WTC11 (cell line): ENCODE measurements around the gene FAM171A1. TPM values are rescaled to one million over a fixed set of nuclear protein-coding genes. Genes with fewer than 3 reads are reported as not detected.

Experiments
- ATAC-seq: fragments of 200-7000 bp; cut with Tn5 transposase; 2 replicates; pipeline ENCODE4 v1.10.0; 2021; ENCODE audit warnings: mild to moderate bottlenecking, moderate library complexity
- CTCF ChIA-PET: fragments of 300-600 bp; sonication (Branson Sonifier 250); formaldehyde crosslinking; loops from one replicate; lab custom pipeline; 2021; ENCODE audit warnings: antibody characterized with exemption; lab: Charles Lee
- POLR2A ChIA-PET: fragments of 350-600 bp; sonication (Branson Sonifier 250); formaldehyde crosslinking; loops from one replicate; lab custom pipeline; 2021; ENCODE audit warnings: antibody characterized with exemption; lab: Charles Lee
- DNase-seq: peaks from one replicate; pipeline ENCODE4 v3.0.0; 2021; ENCODE audit warnings: low spot score
- H3K27ac Mint-ChIP-seq: 2 replicates; pipeline ENCODE4 v1.8.0; 2021; ENCODE audit warnings: mixed read lengths
- H3K27me3 Mint-ChIP-seq: 2 replicates; pipeline ENCODE4 v1.8.0; 2021; ENCODE audit warnings: low read depth, mild to moderate bottlenecking, moderate library complexity, mixed read lengths
- H3K36me3 Mint-ChIP-seq: 2 replicates; pipeline ENCODE4 v1.8.0; 2021; ENCODE audit warnings: mixed read lengths
- H3K4me1 Mint-ChIP-seq: 2 replicates; pipeline ENCODE4 v1.8.0; 2022; ENCODE audit warnings: mixed read lengths
- H3K4me3 Mint-ChIP-seq: 2 replicates; pipeline ENCODE4 v1.8.0; 2021; ENCODE audit warnings: mild to moderate bottlenecking, moderate library complexity, mixed read lengths
- H3K9me3 Mint-ChIP-seq: 2 replicates; pipeline ENCODE4 v1.8.0; 2021; ENCODE audit warnings: mixed read lengths
- ATF1 ChIP-seq: sonication (generic); formaldehyde crosslinking; IDR thresholded peaks from 2 replicates; pipeline ENCODE4 v1.8.1; 2023; ENCODE audit warnings: mild to moderate bottlenecking, moderate library complexity, missing genetic modification reagents
- ATF6 ChIP-seq: sonication (generic); formaldehyde crosslinking; IDR thresholded peaks from 2 replicates; pipeline ENCODE4 v1.8.1; 2023; ENCODE audit warnings: mild to moderate bottlenecking, missing genetic modification reagents
- CTCF ChIP-seq: fragments of 200-600 bp; IDR thresholded peaks from 2 replicates; pipeline ENCODE4 v1.8.0; 2022; ENCODE audit warnings: antibody characterized with exemption
- GABPB1 ChIP-seq: sonication (generic); formaldehyde crosslinking; IDR thresholded peaks from 2 replicates; pipeline ENCODE4 v1.8.1; 2023; ENCODE audit warnings: mild to moderate bottlenecking, missing genetic modification reagents
- IRF2 ChIP-seq: sonication (generic); formaldehyde crosslinking; IDR thresholded peaks from 2 replicates; pipeline ENCODE4 v1.8.0; 2022; ENCODE audit warnings: low read depth, missing genetic modification reagents, borderline replicate concordance
- JAZF1 ChIP-seq: fragments of 250-450 bp; sonication (Bioruptor Pico); IDR thresholded peaks from 2 replicates; pipeline ENCODE4 v1.9.0; 2021; ENCODE audit warnings: moderate library complexity, mild to moderate bottlenecking, inconsistent platforms
- KAT7 ChIP-seq: sonication (generic); formaldehyde crosslinking; IDR thresholded peaks from 2 replicates; pipeline ENCODE4 v1.8.1; 2023; ENCODE audit warnings: missing genetic modification reagents, mild to moderate bottlenecking, borderline replicate concordance
- MAX ChIP-seq: sonication (generic); formaldehyde crosslinking; IDR thresholded peaks from 2 replicates; pipeline ENCODE4 v1.8.0; 2022; ENCODE audit warnings: mild to moderate bottlenecking, missing genetic modification reagents
- NR2C2 ChIP-seq: sonication (generic); formaldehyde crosslinking; IDR thresholded peaks from 2 replicates; pipeline ENCODE4 v1.8.0; 2022; ENCODE audit warnings: mild to moderate bottlenecking, missing genetic modification reagents
- OVOL2 ChIP-seq: fragments of 250-450 bp; sonication (Bioruptor Pico); IDR thresholded peaks from 2 replicates; pipeline ENCODE4 v1.9.0; 2021; ENCODE audit warnings: mild to moderate bottlenecking, borderline replicate concordance
- SOX15 ChIP-seq: fragments of 250-450 bp; sonication (Bioruptor Pico); IDR thresholded peaks from 2 replicates; pipeline ENCODE4 v1.9.0; 2021; ENCODE audit warnings: mild to moderate bottlenecking
- SP1 ChIP-seq: sonication (generic); formaldehyde crosslinking; conservative IDR thresholded peaks from 2 replicates; pipeline ENCODE4 v1.8.1; 2022; ENCODE audit warnings: missing genetic modification reagents
- STAT6 ChIP-seq: sonication (generic); formaldehyde crosslinking; conservative IDR thresholded peaks from 2 replicates; pipeline ENCODE4 v1.8.1; 2023; ENCODE audit warnings: mild to moderate bottlenecking, low read depth, missing genetic modification reagents, moderate library complexity
- TCF7 ChIP-seq: sonication (generic); formaldehyde crosslinking; IDR thresholded peaks from 2 replicates; pipeline ENCODE4 v1.8.0; 2022; ENCODE audit warnings: mild to moderate bottlenecking, low read depth, missing genetic modification reagents, moderate library complexity
- ZBTB21 ChIP-seq: sonication (generic); formaldehyde crosslinking; IDR thresholded peaks from 2 replicates; pipeline ENCODE4 v1.8.1; 2023; ENCODE audit warnings: mild to moderate bottlenecking, missing genetic modification reagents, borderline replicate concordance
- ZNF121 ChIP-seq: sonication (generic); formaldehyde crosslinking; IDR thresholded peaks from 2 replicates; pipeline ENCODE4 v1.8.0; 2023; ENCODE audit warnings: missing genetic modification reagents
- ZNF317 ChIP-seq: sonication (generic); formaldehyde crosslinking; IDR thresholded peaks from 2 replicates; pipeline ENCODE4 v1.8.1; 2023; ENCODE audit warnings: low read depth, mild to moderate bottlenecking, moderate library complexity, missing genetic modification reagents, borderline replicate concordance
- ZNF423 ChIP-seq: fragments of 250-450 bp; sonication (Bioruptor Pico); IDR thresholded peaks from 2 replicates; pipeline ENCODE4 v2.1.2; 2022; ENCODE audit warnings: mild to moderate bottlenecking, moderate library complexity
- total RNA-seq: library from RNA; stranded (reverse); gene quantifications from 3 replicates; pipeline ENCODE4 v1.2.3, GENCODE V29; 2021

FAM171A1 gene
- total RNA-seq, 1 experiment from 2014 or later, result 33.9 TPM

GRCh38 chr10:15220445-15220844 is 150.6 kb downstream of the FAM171A1 start:
- POLR2A ChIA-PET, result no interaction called here
- Mint-ChIP-seq H3K9me3 (peaks cover 11% of the 10 kb centered on the region), H3K27ac (no peak overlapping the region), H3K27me3 (no peaks in the 10 kb centered on the region), H3K4me1 (no peaks in the 10 kb centered on the region), H3K4me3 (no peak overlapping the region), H3K36me3 (peaks cover 11% of the 10 kb centered on the region)
- ATAC-seq (no peak), DNase-seq (no peak)
- CTCF ChIA-PET, result no interaction called here
- TF ChIP-seq ZNF317 (CRISPR knock-in tag) (no peak), ZNF423 (CRISPR knock-in tag) (no peak), MAX (CRISPR knock-in tag) (no peak), ATF6 (CRISPR knock-in tag) (no peak), ZBTB21 (CRISPR knock-in tag) (no peak), ATF1 (CRISPR knock-in tag) (no peak), CTCF (no peak)

- H3K27ac Mint-ChIP-seq, result no peak overlapping the region
- H3K36me3 Mint-ChIP-seq, result peaks cover 7% of the 10 kb centered on the region; the same call in 1 of the 2 replicates
- no peaks in the 10 kb centered on the region for H3K4me1 Mint-ChIP-seq
- no peaks in the 10 kb centered on the region for H3K27me3 Mint-ChIP-seq
- ChIA-PET CTCF (no interaction called here), POLR2A (no interaction called here)
- ATAC-seq, result no peak
- H3K9me3 Mint-ChIP-seq, result no peaks in the 10 kb centered on the region
- no peak overlapping the region for H3K4me3 Mint-ChIP-seq
- TF ChIP-seq ZNF121 (CRISPR knock-in tag) (no peak), OVOL2 (no peak), SP1 (CRISPR knock-in tag) (no peak)
- TF ChIP-seq, all 79 proteins: peak for 0
- no peak for DNase-seq
These were observed 154.4 kb downstream of the FAM171A1 start for GRCh38 chr10:15216700-15217099.

- Mint-ChIP-seq H3K9me3 (no peaks in the 10 kb centered on the region), H3K27ac (no peak overlapping the region), H3K36me3 (peaks cover 7% of the 10 kb centered on the region; the same call in 1 of the 2 replicates), H3K27me3 (no peaks in the 10 kb centered on the region), H3K4me3 (no peak overlapping the region), H3K4me1 (peaks cover 6% of the 10 kb centered on the region; the same call in 1 of the 2 replicates)
- TF ChIP-seq CTCF (no peak), SOX15 (CRISPR knock-in tag) (no peak)
- ATAC-seq (no peak), DNase-seq (no peak)
- POLR2A ChIA-PET, result no interaction called here
- CTCF ChIA-PET, result no interaction called here
These were observed 156.9 kb downstream of the FAM171A1 start for GRCh38 chr10:15214237-15214636.

- no peak overlapping the region for H3K4me3 Mint-ChIP-seq
- peaks cover 6% of the 10 kb centered on the region; the same call in 1 of the 2 replicates for H3K4me1 Mint-ChIP-seq
- ChIA-PET POLR2A (no interaction called here), CTCF (interaction anchor here (1.5 kb wide), 1 partner anchor 41 kb away, joined by 3 read pairs; no protein-coding TSS in a partner anchor)
- H3K27me3 Mint-ChIP-seq, result no peaks in the 10 kb centered on the region
- H3K9me3 Mint-ChIP-seq, result no peaks in the 10 kb centered on the region
- no peak for ATAC-seq
- peaks cover 7% of the 10 kb centered on the region; the same call in 1 of the 2 replicates for H3K36me3 Mint-ChIP-seq
- no peak for DNase-seq
- no peak overlapping the region; the same call in 1 of the 2 replicates for H3K27ac Mint-ChIP-seq
- TF ChIP-seq KAT7 (CRISPR knock-in tag), result no peak
- TF ChIP-seq STAT6 (CRISPR knock-in tag), result no peak
- no peak for TF ChIP-seq GABPB1 (CRISPR knock-in tag)
- TF ChIP-seq NR2C2 (CRISPR knock-in tag), result no peak
- no peak for TF ChIP-seq ATF1 (CRISPR knock-in tag)
- no peak for TF ChIP-seq IRF2 (CRISPR knock-in tag)
- TF ChIP-seq JAZF1, result no peak
- no peak for TF ChIP-seq TCF7
These were observed 157.6 kb downstream of the FAM171A1 start for GRCh38 chr10:15213461-15213861.
